K562 (cell line): Measurements from ENCODE around the gene RNASE8.

Experiments
- DPF2 ChIP-seq: fragments of 450-650 bp; IDR thresholded peaks from 2 replicates; pipeline ENCODE4 v1.6.1; 2016
- ZNF24 ChIP-seq: fragments of 450-650 bp; IDR thresholded peaks from 2 replicates; pipeline ENCODE4 v1.6.1; 2016
- ZNF586 ChIP-seq: fragments of 450-650 bp; formaldehyde crosslinking; conservative IDR thresholded peaks from 2 replicates; pipeline ENCODE4 v1.4.0; 2020; ENCODE audit warnings: mild to moderate bottlenecking, moderate library complexity

DNA sequence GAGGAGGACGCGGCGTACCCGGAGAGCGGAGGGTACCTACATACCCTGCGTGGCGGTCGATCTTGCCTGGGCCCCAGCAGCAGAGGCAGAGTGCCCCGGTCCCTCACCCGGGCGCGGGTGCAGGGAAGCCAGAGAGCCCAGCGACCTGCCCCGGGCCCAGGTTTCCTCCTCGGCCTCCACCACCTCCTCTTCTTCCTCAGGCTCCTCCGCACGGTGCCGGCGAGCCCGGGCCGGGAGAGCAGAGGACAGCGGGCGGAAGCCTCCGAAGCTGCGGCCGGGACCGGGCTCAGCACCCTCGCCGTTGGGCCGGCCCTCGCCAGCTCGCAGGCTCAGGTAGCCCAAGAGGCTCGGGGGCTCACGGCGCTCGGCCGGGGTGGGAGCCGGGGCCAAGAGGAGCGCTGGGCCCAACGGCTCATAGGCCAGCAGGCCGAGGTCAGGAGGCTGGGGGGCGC is 34.2 kb downstream of the RNASE8 start:
- TF ChIP-seq ZNF586 (CRISPR knock-in tag) (no peak), ZNF24 (no peak), DPF2 (no peak)
